ENCODE measurements around the gene APBB2. TPM values are rescaled to one million over a fixed set of nuclear protein-coding genes. Genes with fewer than 3 reads are reported as not detected.

APBB2 gene
- total RNA-seq, 2 donors from 2014 or later, result 34.8 to 42.8 TPM

DNA sequence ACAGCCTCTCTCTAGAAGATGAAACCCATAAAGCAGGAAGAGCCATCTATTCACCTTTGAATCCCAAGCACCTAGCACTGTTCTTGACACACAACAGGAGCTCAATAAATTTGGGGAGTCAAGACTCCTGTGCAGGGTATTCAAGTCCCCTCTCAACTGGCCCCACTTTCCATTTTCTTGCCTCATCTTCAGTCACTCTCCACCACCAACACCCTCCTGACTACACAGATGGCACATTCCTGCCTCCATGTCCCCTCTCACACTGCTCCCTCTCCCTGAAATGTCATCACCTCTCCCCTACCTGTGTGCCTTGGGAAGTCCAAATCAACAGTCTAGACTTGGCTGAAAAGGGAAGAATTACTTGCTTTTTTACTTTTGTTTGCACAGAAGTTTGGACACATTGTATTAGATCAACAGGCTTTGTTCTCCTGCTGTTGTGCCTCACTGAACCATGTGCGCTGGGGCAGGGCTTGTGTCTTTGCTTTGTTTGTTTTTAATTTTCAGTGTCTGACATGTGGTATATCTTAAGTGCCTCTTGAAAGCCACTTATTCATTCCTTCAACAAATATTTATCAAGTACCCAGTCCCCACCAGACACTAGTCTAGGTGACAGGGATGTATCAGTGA lies 85.1 kb downstream of the APBB2 start:
- 96 to 100% methylated on average over 1 of the region's 1 CpG for WGBS, 2 donors
- Histone ChIP-seq H3K27me3 (no peaks in the 10 kb centered on the region), H3K36me3 (replicated peaks in 1 of 2; ENCODE audit: insufficient read depth in 1 of 2, low read depth in 2 of 2) (no peaks in the 10 kb centered on the region), H3K4me3 (no peak overlapping the region), H3K9me3 (no peaks in the 10 kb centered on the region), H3K27ac (no peak overlapping the region), H3K4me1 (peaks cover 39% of the 10 kb centered on the region)
- intact Hi-C loops (cut with DNase I), result no loop called here
- ATAC-seq (no peak), DNase-seq (no peak)
- TF ChIP-seq POLR2A (IDR thresholded peaks at IDR 0.05), result no peak
- TF ChIP-seq, protein P1, sequence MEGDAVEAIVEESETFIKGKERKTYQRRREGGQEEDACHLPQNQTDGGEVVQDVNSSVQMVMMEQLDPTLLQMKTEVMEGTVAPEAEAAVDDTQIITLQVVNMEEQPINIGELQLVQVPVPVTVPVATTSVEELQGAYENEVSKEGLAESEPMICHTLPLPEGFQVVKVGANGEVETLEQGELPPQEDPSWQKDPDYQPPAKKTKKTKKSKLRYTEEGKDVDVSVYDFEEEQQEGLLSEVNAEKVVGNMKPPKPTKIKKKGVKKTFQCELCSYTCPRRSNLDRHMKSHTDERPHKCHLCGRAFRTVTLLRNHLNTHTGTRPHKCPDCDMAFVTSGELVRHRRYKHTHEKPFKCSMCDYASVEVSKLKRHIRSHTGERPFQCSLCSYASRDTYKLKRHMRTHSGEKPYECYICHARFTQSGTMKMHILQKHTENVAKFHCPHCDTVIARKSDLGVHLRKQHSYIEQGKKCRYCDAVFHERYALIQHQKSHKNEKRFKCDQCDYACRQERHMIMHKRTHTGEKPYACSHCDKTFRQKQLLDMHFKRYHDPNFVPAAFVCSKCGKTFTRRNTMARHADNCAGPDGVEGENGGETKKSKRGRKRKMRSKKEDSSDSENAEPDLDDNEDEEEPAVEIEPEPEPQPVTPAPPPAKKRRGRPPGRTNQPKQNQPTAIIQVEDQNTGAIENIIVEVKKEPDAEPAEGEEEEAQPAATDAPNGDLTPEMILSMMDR (IDR thresholded peaks at IDR 0.05), result no peak

DNA sequence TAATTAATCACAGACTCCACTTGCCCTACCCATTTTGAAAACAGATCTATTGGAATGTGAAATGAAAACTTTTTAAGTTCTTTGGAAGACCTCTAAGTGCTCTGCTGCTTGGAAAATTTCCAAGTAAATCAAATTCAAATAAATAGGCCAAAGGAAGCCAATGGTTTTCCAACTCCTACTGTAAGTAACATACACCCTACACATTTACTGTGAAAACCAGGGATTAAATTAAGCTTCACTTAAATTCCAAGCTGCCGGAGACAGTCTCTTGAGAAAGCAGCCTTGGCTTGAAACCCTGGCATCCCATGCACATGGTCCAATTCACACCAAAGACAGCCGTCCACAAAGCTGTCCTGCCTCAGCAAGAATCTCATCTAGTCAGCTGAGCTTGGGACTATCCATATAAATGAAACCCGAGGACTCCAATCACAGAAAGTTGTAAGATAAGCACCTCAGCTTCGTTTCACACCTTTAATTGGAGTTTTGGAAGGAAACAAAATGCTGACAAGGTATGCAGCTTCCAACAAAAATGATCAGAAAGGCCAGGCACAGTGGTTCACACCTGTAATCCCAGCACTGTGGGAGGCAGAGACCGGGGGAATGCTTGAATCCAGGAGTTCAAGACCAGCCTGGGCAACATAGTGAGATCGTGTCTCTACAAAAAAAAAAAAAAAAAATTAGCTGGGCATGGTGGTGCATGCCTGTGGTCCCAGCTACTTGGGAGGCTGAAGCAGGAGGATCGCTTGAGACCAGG lies 88.6 kb downstream of the APBB2 start:
- TF ChIP-seq POLR2A (IDR thresholded peaks at IDR 0.05), result no peak
- TF ChIP-seq, protein P1 (IDR thresholded peaks at IDR 0.05), result no peak
- 84 to 91% methylated on average over 7 of the region's 7 CpGs for WGBS, 2 donors
- Histone ChIP-seq H3K4me1 (peaks cover 21% of the 10 kb centered on the region), H3K36me3 (replicated peaks in 1 of 2; ENCODE audit: insufficient read depth in 1 of 2, low read depth in 2 of 2) (no peaks in the 10 kb centered on the region), H3K9me3 (no peaks in the 10 kb centered on the region), H3K27me3 (no peaks in the 10 kb centered on the region), H3K4me3 (no peak overlapping the region), H3K27ac (peak overlapping the region in 2 of 4 donors; percentile 57 to 59)
- no peak for DNase-seq
- ATAC-seq, result no peak
- intact Hi-C loops (cut with DNase I), result no loop called here

DNA sequence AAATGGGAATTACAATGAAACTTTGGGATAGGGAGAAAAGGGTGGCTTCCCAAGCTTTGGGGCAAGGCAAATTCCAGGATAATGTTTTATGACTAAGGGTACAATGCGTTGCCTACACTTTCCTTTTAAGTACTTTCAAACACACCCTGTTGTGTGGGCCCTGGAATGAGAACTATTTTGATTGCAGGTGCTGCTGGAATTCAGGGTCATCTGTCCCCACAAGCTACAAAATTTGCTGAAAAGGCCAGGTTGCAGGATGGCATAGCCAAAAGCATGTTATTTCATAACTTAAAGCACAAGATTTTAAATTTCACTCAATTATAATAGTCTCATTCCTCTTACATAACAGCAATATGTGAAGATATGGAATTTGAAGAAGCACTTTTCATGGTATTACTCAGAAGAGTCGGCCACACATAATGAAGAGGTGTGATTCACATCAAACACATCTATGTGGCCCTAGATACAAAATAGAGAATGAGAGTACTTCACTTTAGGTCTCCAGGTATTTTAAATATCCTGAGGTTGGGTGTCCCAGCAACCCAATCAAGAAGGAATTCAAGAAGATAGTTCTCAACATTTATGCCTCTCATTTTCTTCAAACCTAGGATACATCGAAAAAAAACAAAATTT lies 89.3 kb downstream of the APBB2 start:
- intact Hi-C loops (cut with DNase I), result no loop called here
- H3K4me3 ChIP-seq, result no peak overlapping the region
- peak overlapping the region in 2 of 4 donors; percentile 57 to 59 for H3K27ac ChIP-seq
- TF ChIP-seq, protein P1 (IDR thresholded peaks at IDR 0.05), result no peak
- TF ChIP-seq POLR2A (IDR thresholded peaks at IDR 0.05), result no peak
- H3K9me3 ChIP-seq, result no peaks in the 10 kb centered on the region
- DNase-seq, result peak in 1 of 4 donors; percentile 20
- WGBS, 2 donors, result 73 to 82% methylated on average over 3 of the region's 3 CpGs
- no peaks in the 10 kb centered on the region for H3K36me3 ChIP-seq (replicated peaks in 1 of 2; ENCODE audit: insufficient read depth in 1 of 2, low read depth in 2 of 2)
- no peaks in the 10 kb centered on the region for H3K27me3 ChIP-seq
- H3K4me1 ChIP-seq, result peaks cover 28% of the 10 kb centered on the region
- peak; percentile 66 for ATAC-seq

DNA sequence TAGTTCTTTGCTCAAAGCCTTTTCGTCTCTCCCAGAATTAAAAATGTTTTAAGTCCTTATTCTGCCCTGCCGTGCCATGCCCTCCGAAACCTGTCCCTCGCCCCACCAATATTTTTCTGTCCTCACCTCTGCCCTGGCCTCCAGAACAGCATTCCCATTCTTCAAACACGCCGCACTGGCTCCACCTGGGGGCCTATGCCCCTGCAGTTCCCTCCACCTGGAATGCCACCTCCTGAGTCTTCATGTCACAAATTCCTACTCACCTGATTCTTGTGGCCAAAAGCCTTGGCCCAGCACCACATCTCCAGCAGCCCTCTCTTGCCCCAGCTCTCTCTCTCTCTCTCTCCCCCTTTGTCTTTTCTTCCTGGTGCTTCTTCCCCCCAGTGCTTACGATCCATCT lies 91.6 kb downstream of the APBB2 start:
- Histone ChIP-seq H3K4me1 (peaks cover 36% of the 10 kb centered on the region), H3K9me3 (no peaks in the 10 kb centered on the region), H3K4me3 (no peak overlapping the region), H3K36me3 (replicated peaks in 1 of 2; ENCODE audit: insufficient read depth in 1 of 2, low read depth in 2 of 2) (no peaks in the 10 kb centered on the region), H3K27me3 (no peaks in the 10 kb centered on the region), H3K27ac (no peak overlapping the region)
- ATAC-seq (no peak), DNase-seq (no peak)
- 92 to 95% methylated on average over 7 of the region's 7 CpGs for WGBS, 2 donors
- TF ChIP-seq, protein P1 (IDR thresholded peaks at IDR 0.05), result no peak
- no peak for TF ChIP-seq POLR2A (IDR thresholded peaks at IDR 0.05)
- intact Hi-C loops (cut with DNase I), result no loop called here
